Thoracic aorta (tissue), 2 donors: ENCODE measurements around the gene NEMF. TPM values are rescaled to one million over a fixed set of nuclear protein-coding genes. Genes with fewer than 3 reads are reported as not detected.
"Not testable (repeated sequence)": the region's sequence is repeated elsewhere in the genome, so short reads cannot be mapped to it uniquely, and the experiment has no call there.

Experiments used
- ATAC-seq: fragments of 150-250 bp; one replicate; pipeline ENCODE4 v1.8.0; 2017; ENCODE audit warnings: low read depth; ENCODE audit not compliant: insufficient number of reproducible peaks, low FRiP score
- DNase-seq: peaks from one replicate; pipeline ENCODE4 v3.0.0-alpha.2; 2020; ENCODE audit warnings: low spot score
- H3K27ac ChIP-seq, 2 donors: fragments of 200-600 bp; sonication (generic); 1 replicate in 1 of 2; 2 replicates in 1 of 2; pipeline ENCODE4 v1.5.1; 2016; ENCODE audit warnings: mild to moderate bottlenecking in 2 of 2, moderate library complexity in 2 of 2
- H3K27me3 ChIP-seq: fragments of 200-600 bp; sonication (generic); replicated peaks from 2 replicates; pipeline ENCODE4 v1.6.0; 2016; ENCODE audit warnings: mild to moderate bottlenecking; ENCODE audit not compliant: insufficient read depth
- H3K36me3 ChIP-seq: fragments of 200-600 bp; sonication (generic); one replicate; pipeline ENCODE4 v1.5.1; 2016
- H3K4me1 ChIP-seq, 2 donors: fragments of 200-600 bp; sonication (generic); 1 replicate in 1 of 2; 2 replicates in 1 of 2; pipeline versions ENCODE4 v1.5.1 to v1.6.0; 2016; ENCODE audit warnings: low read depth in 2 of 2, mild to moderate bottlenecking in 1 of 2; ENCODE audit not compliant: control insufficient read depth in 1 of 2
- H3K4me3 ChIP-seq: fragments of 200-600 bp; sonication (generic); 2 replicates; pipeline ENCODE4 v1.5.1; 2016; ENCODE audit warnings: mild to moderate bottlenecking
- H3K9me3 ChIP-seq: fragments of 200-600 bp; sonication (generic); 2 replicates; pipeline ENCODE4 v1.5.1; 2016
- CTCF ChIP-seq: fragments of 200-600 bp; sonication (generic); IDR thresholded peaks from one replicate; pipeline ENCODE4 v1.5.1; 2019; ENCODE audit warnings: antibody characterized with exemption
- total RNA-seq, 2 donors: library from RNA; depleted of rRNA; stranded (reverse); fragments of >200 nt; gene quantifications; one replicate each; pipeline versions ENCODE4 v1.1.0 to v1.2.3, GENCODE V29; 2016

Gene NEMF
- total RNA-seq, 2 donors from 2014 or later, result 49.5 to 126 TPM

GRCh38 chr14:49792618-49793017, 60.0 kb downstream of the NEMF start:
- H3K36me3 ChIP-seq, result peaks cover 29% of the 10 kb centered on the region
- no peak for ATAC-seq

GRCh38 chr14:49786315-49786714, 66.3 kb downstream of the NEMF start:
- DNase-seq (no peak), ATAC-seq (no peak)
- TF ChIP-seq CTCF, result no peak
- Histone ChIP-seq H3K27ac (no peak overlapping the region), H3K4me3 (no peak overlapping the region), H3K36me3 (peaks cover 70% of the 10 kb centered on the region), H3K27me3 (no peaks in the 10 kb centered on the region), H3K9me3 (no peaks in the 10 kb centered on the region), H3K4me1 (no peaks in the 10 kb centered on the region)

More at GRCh38 chr14:49792618-49793017, 60.0 kb downstream of the NEMF start:
- no peaks in the 10 kb centered on the region for H3K27me3 ChIP-seq
- no peaks in the 10 kb centered on the region for H3K9me3 ChIP-seq
- H3K27ac ChIP-seq, result no peak overlapping the region
- no peak for TF ChIP-seq CTCF
- no peak overlapping the region for H3K4me3 ChIP-seq
- DNase-seq, result no peak
- H3K4me1 ChIP-seq, result no peaks in the 10 kb centered on the region

- ATAC-seq, result no peak
- no peak for DNase-seq
- no peak overlapping the region for H3K4me3 ChIP-seq
- H3K27me3 ChIP-seq, result no peaks in the 10 kb centered on the region
- TF ChIP-seq CTCF, result no peak
- H3K9me3 ChIP-seq, result no peaks in the 10 kb centered on the region
- H3K27ac ChIP-seq, result no peak overlapping the region
- H3K4me1 ChIP-seq, result no peaks in the 10 kb centered on the region
- H3K36me3 ChIP-seq, result peaks cover 74% of the 10 kb centered on the region
Measured at GRCh38 chr14:49783394-49784014, 69.1 kb downstream of the NEMF start.

- H3K4me1 ChIP-seq, result not testable (repeated sequence)
Measured at GRCh38 chr14:49781040-49781439, 71.5 kb downstream of the NEMF start.

GRCh38 chr14:49778421-49778820, 74.2 kb downstream of the NEMF start:
- Histone ChIP-seq H3K27ac (no peak overlapping the region), H3K27me3 (no peaks in the 10 kb centered on the region), H3K4me1 (no peaks in the 10 kb centered on the region), H3K4me3 (no peak overlapping the region), H3K9me3 (no peaks in the 10 kb centered on the region), H3K36me3 (peaks cover 59% of the 10 kb centered on the region)
- ATAC-seq, result no peak
- TF ChIP-seq CTCF, result no peak
- no peak for DNase-seq

More at GRCh38 chr14:49781040-49781439, 71.5 kb downstream of the NEMF start:
- H3K9me3 ChIP-seq, H3K4me3 ChIP-seq, ATAC-seq, H3K27me3 ChIP-seq, H3K27ac ChIP-seq, DNase-seq: not testable (repeated sequence)
- peaks cover 71% of the 10 kb centered on the region for H3K36me3 ChIP-seq

GRCh38 chr14:49774106-49774505, 78.5 kb downstream of the NEMF start:
- no peak overlapping the region for H3K4me3 ChIP-seq
- DNase-seq, result no peak
- peaks cover 12 to 23% of the 10 kb centered on the region in 2 donors for H3K4me1 ChIP-seq
- no peak overlapping the region for H3K27ac ChIP-seq
- no peak for ATAC-seq
- peaks cover 34% of the 10 kb centered on the region for H3K36me3 ChIP-seq
- H3K9me3 ChIP-seq, result no peaks in the 10 kb centered on the region
- TF ChIP-seq CTCF, result no peak
- no peaks in the 10 kb centered on the region for H3K27me3 ChIP-seq

- Histone ChIP-seq H3K36me3 (peaks cover 18% of the 10 kb centered on the region), H3K4me1 (peaks cover 17 to 30% of the 10 kb centered on the region in 2 donors)
- H3K27ac ChIP-seq, H3K9me3 ChIP-seq, H3K4me3 ChIP-seq, ATAC-seq, H3K27me3 ChIP-seq, DNase-seq: not testable (repeated sequence)
Measured at GRCh38 chr14:49771691-49772090, 80.9 kb downstream of the NEMF start.
